Measurements from ENCODE around the gene SLC16A10. TPM values are rescaled to one million over a fixed set of nuclear protein-coding genes. Genes with fewer than 3 reads are reported as not detected.

Gene SLC16A10
- total and polyA plus RNA-seq, 2 of the 13 experiments (the other 11 are each of a cell fraction or from before 2014, with no cell fraction given) = 8.2 to 20.1 TPM

GRCh38 chr6:111239461-111239860, 152.2 kb downstream of the SLC16A10 start (continued):
- TF ChIP-seq ZNF18 (CRISPR knock-in tag; IDR thresholded peaks at IDR 0.05; ENCODE audit: insufficient replicate concordance) (no peak), SP1 (IDR thresholded peaks at IDR 0.05) (no peak), SP1 (CRISPR knock-in tag; IDR thresholded peaks at IDR 0.05) (no peak)

GRCh38 chr6:111242452-111242851, 155.1 kb downstream of the SLC16A10 start:
- Histone ChIP-seq H3K4me1 (ENCODE audit: insufficient read depth, low read length) (no peaks in the 10 kb centered on the region), H3K79me2 (ENCODE audit: insufficient read depth, low read length) (no peaks in the 10 kb centered on the region), H3K36me3 (replicated peaks in 1 of 2; ENCODE audit: control insufficient read depth in 1 of 2, insufficient read depth in 2 of 2, low read length in 2 of 2) (no peaks in the 10 kb centered on the region), H3K9ac (ENCODE audit: insufficient read depth, low read depth, low read length) (no peak overlapping the region), H3K4me2 (ENCODE audit: low read depth, low read length) (no peak overlapping the region), H2AFZ (ENCODE audit: low read length) (no peak overlapping the region), H3K4me3 (replicated peaks in 1 of 3; ENCODE audit: insufficient read depth in 1 of 3, low read depth in 2 of 3, low read length in 3 of 3) (no peak overlapping the region), H4K20me1 (ENCODE audit: insufficient read depth, low read length) (no peaks in the 10 kb centered on the region), H3K27me3 (ENCODE audit: control insufficient read depth in 1 of 2, insufficient read depth in 2 of 2, low read length in 2 of 2) (no peaks in the 10 kb centered on the region), H3K27ac (ENCODE audit: extremely low read length, insufficient read depth, low read length) (no peak overlapping the region), H3K9me3 (ENCODE audit: low read length) (no peaks in the 10 kb centered on the region)
- ATAC-seq (no peak), DNase-seq (ENCODE audit: low spot score) (no peak), FAIRE-seq (no peak)
- intact Hi-C loops (cut with micrococcal nuclease; ENCODE audit: unreplicated experiment) (no loop called here), in situ Hi-C loops (cut with HindIII; ENCODE audit: extremely low pct_ligation_motif_present, low pct_unique_long_range_greater_than_20kb) (no loop called here)
- ChIA-PET CTCF (ENCODE audit: low intra/inter-chr PET ratio, low total read pairs) (no interaction called here), POLR2A (interaction anchor here (1.3 kb wide), 1 partner anchor 16 kb away, joined by 3 read pairs; a partner anchor contains a TSS)
- no peak for TF ChIP-seq ELF4 (CRISPR knock-in tag; IDR thresholded peaks at IDR 0.05; ENCODE audit: borderline replicate concordance)
- TF ChIP-seq FOSL2 (CRISPR knock-in tag; IDR thresholded peaks at IDR 0.05) = peak; percentile 32; the same call in 1 of the 2 replicates
- WGBS (ENCODE audit: low lambda C conversion rate) = 48% methylated on average over 5 of the region's 5 CpGs
- BruUV-seq (replicated peaks) = no TSS peak

GRCh38 chr6:111243095-111243494, 155.8 kb downstream of the SLC16A10 start:
- ATAC-seq = no peak
- no TSS peak for BruUV-seq (replicated peaks)
- intact Hi-C loops (cut with micrococcal nuclease; ENCODE audit: unreplicated experiment) = no loop called here
- TF ChIP-seq GPN1 (CRISPR knock-in tag; IDR thresholded peaks at IDR 0.05; ENCODE audit: borderline replicate concordance) (no peak), ATF2 (CRISPR knock-in tag; IDR thresholded peaks at IDR 0.05) (no peak), ZKSCAN1 (IDR thresholded peaks at IDR 0.05; ENCODE audit: low read length) (no peak), ZNF329 (CRISPR knock-in tag; IDR thresholded peaks at IDR 0.05; ENCODE audit: low read depth) (no peak), MYNN (CRISPR knock-in tag; IDR thresholded peaks at IDR 0.05; ENCODE audit: low read depth) (no peak), BCL6 (CRISPR knock-in tag; IDR thresholded peaks at IDR 0.05) (no peak), MTF2 (CRISPR knock-in tag; IDR thresholded peaks at IDR 0.05; ENCODE audit: borderline replicate concordance) (no peak), CC2D1A (CRISPR knock-in tag; IDR thresholded peaks at IDR 0.05) (no peak), NFIB (CRISPR knock-in tag; IDR thresholded peaks at IDR 0.05; ENCODE audit: borderline replicate concordance) (no peak), KDM4B (CRISPR knock-in tag; IDR thresholded peaks at IDR 0.05) (no peak), MED1 (CRISPR knock-in tag; IDR thresholded peaks at IDR 0.05) (no peak), PAWR (CRISPR knock-in tag; IDR thresholded peaks at IDR 0.05; ENCODE audit: borderline replicate concordance) (no peak)

More at GRCh38 chr6:111243095-111243494, 155.8 kb downstream of the SLC16A10 start:
- Histone ChIP-seq H3K9ac (ENCODE audit: insufficient read depth, low read depth, low read length) (no peak overlapping the region), H3K4me2 (ENCODE audit: low read depth, low read length) (no peak overlapping the region), H3K36me3 (replicated peaks in 1 of 2; ENCODE audit: control insufficient read depth in 1 of 2, insufficient read depth in 2 of 2, low read length in 2 of 2) (no peaks in the 10 kb centered on the region), H3K9me3 (ENCODE audit: low read length) (no peaks in the 10 kb centered on the region), H3K4me1 (ENCODE audit: insufficient read depth, low read length) (no peaks in the 10 kb centered on the region), H3K79me2 (ENCODE audit: insufficient read depth, low read length) (no peaks in the 10 kb centered on the region), H3K27ac (ENCODE audit: extremely low read length, insufficient read depth, low read length) (no peak overlapping the region), H2AFZ (ENCODE audit: low read length) (no peak overlapping the region), H3K4me3 (replicated peaks in 1 of 3; ENCODE audit: insufficient read depth in 1 of 3, low read depth in 2 of 3, low read length in 3 of 3) (no peak overlapping the region), H3K27me3 (ENCODE audit: control insufficient read depth in 1 of 2, insufficient read depth in 2 of 2, low read length in 2 of 2) (no peaks in the 10 kb centered on the region), H4K20me1 (ENCODE audit: insufficient read depth, low read length) (no peaks in the 10 kb centered on the region)
- ChIA-PET CTCF (ENCODE audit: low intra/inter-chr PET ratio, low total read pairs) (no interaction called here), POLR2A (interaction anchor here (1.3 kb wide), 1 partner anchor 16 kb away, joined by 3 read pairs; a partner anchor contains a TSS)
- no peak for DNase-seq (ENCODE audit: low spot score)
- in situ Hi-C loops (cut with HindIII; ENCODE audit: extremely low pct_ligation_motif_present, low pct_unique_long_range_greater_than_20kb) = no loop called here
- WGBS (ENCODE audit: low lambda C conversion rate) = 36% methylated on average over 4 of the region's 4 CpGs
- FAIRE-seq = no peak
